ENCODE results near the gene ADK. TPM values are rescaled to one million over a fixed set of nuclear protein-coding genes. Genes with fewer than 3 reads are reported as not detected.
"Not testable (repeated sequence)": the region's sequence is repeated elsewhere in the genome, so short reads cannot be mapped to it uniquely, and the experiment has no call there.

Gene ADK
- total RNA-seq, 1 donor from 2014 or later = 26.2 TPM

DNA sequence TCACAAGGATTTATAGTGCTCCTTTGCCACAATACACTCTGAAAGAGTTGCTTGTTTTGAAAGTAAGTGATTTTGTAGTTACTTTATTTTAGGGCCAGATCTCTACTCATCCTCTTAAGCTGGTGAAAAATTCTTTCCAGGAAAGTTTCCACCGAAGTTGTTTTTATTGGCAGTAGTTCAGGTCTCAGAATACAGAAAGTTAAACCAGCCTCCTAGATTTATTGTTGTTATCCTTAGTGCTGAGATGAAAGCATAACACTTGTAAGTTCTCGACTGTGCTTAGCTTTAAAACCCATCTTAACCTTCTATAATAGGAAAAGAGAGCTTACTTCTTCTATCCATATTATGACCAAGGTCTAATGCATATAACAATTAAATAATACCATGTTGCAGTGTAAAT lies 5.9 kb upstream of the ADK start:
- H3K4me3 Mint-ChIP-seq = no peak overlapping the region
- peaks cover 26% of the 10 kb centered on the region for H3K4me1 Mint-ChIP-seq
- H3K27ac Mint-ChIP-seq = peak overlapping the region; percentile 96
- no peak for DNase-seq (ENCODE audit: low spot score in 2 of 2, unreplicated experiment in 2 of 2)
- H3K9me3 Mint-ChIP-seq = no peaks in the 10 kb centered on the region
- TF ChIP-seq, protein P1, sequence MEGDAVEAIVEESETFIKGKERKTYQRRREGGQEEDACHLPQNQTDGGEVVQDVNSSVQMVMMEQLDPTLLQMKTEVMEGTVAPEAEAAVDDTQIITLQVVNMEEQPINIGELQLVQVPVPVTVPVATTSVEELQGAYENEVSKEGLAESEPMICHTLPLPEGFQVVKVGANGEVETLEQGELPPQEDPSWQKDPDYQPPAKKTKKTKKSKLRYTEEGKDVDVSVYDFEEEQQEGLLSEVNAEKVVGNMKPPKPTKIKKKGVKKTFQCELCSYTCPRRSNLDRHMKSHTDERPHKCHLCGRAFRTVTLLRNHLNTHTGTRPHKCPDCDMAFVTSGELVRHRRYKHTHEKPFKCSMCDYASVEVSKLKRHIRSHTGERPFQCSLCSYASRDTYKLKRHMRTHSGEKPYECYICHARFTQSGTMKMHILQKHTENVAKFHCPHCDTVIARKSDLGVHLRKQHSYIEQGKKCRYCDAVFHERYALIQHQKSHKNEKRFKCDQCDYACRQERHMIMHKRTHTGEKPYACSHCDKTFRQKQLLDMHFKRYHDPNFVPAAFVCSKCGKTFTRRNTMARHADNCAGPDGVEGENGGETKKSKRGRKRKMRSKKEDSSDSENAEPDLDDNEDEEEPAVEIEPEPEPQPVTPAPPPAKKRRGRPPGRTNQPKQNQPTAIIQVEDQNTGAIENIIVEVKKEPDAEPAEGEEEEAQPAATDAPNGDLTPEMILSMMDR (IDR thresholded peaks at IDR 0.05; ENCODE audit: unreplicated experiment) = no peak
- H3K36me3 Mint-ChIP-seq = peaks cover 10% of the 10 kb centered on the region
- H3K27me3 Mint-ChIP-seq (ENCODE audit: low read depth) = no peaks in the 10 kb centered on the region

DNA sequence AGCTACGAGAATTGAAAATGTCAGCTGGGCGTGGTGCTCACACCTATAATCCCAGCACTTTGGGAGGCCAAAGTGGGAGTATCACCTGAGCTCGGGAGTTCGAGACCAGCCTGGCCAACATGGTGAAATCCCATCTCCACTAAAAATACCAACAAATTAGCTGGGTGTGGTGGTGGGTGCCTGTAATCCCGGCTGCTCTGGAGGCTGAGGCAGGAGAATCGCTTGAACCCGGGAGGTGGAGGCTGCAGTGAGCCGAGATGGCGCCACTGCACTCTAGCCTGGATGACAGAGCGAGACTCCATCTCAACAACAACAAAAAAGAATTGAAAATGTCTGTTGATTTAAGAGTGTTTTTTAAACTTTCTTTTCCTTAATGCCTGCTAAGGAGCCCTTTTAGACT lies 4.0 kb upstream of the ADK start:
- peaks cover 31% of the 10 kb centered on the region for H3K4me1 Mint-ChIP-seq
- H3K27ac Mint-ChIP-seq; H3K9me3 Mint-ChIP-seq; H3K36me3 Mint-ChIP-seq; H3K4me3 Mint-ChIP-seq; DNase-seq (ENCODE audit: low spot score in 2 of 2, unreplicated experiment in 2 of 2); H3K27me3 Mint-ChIP-seq (ENCODE audit: low read depth): not testable (repeated sequence)

DNA sequence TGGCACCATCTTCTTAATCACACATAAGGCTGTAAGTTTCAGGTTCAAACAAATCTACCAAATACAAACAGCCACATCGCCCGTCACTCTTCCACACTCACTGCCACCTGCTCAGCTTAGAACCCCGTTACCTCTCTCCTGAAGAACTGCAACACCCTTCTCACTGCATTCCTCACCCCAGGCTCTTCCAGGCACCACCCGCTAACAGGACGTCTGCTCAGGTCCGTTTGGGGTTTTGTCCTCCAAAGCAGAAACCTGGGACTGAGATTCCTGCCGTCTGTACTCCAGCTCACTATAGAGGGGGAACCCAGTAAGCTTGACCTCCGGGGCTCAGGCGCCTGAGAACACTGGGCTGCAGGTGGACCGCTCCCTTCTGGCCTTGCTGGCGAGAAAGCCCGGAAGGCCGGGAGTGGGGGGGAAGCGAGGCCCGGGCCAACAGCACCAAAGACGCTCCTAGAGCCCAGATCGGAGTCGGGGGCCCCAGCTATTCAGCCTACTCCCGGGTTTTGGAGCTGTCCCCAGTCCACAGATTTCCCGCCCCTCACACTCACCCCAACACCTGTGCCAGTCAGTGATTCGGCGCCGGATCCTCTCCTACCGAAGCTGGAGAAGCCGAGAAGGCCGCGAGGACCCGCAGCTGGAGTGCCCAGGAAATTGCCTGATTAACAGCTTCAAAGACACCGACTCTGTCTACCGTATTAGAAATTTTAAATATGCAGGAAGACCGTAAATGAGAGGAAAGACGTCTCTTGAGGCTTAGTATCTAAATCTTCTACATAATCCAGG lies 624 bp upstream of the ADK start, which contains the start of gene AP3M1:
Gene AP3M1, minus strand, starts transcription at position 625 of the 786 bp plus-strand sequence. CDS start 12,449 bp downstream, outside the sequence.
- Mint-ChIP-seq H3K4me3 (no peak within 1 kb of the TSS), H3K9me3 (no peaks in the 10 kb centered on the region), H3K36me3 (peaks cover 7% of the 10 kb centered on the region), H3K27me3 (ENCODE audit: low read depth) (no peaks in the 10 kb centered on the region), H3K27ac (no peak within 1 kb of the TSS), H3K4me1 (peaks cover 47% of the 10 kb centered on the region)
- peak; percentile 54 to 77 for DNase-seq (ENCODE audit: low spot score in 2 of 2, unreplicated experiment in 2 of 2)
- TF ChIP-seq, protein P1 (IDR thresholded peaks at IDR 0.05; ENCODE audit: unreplicated experiment) = no peak

DNA sequence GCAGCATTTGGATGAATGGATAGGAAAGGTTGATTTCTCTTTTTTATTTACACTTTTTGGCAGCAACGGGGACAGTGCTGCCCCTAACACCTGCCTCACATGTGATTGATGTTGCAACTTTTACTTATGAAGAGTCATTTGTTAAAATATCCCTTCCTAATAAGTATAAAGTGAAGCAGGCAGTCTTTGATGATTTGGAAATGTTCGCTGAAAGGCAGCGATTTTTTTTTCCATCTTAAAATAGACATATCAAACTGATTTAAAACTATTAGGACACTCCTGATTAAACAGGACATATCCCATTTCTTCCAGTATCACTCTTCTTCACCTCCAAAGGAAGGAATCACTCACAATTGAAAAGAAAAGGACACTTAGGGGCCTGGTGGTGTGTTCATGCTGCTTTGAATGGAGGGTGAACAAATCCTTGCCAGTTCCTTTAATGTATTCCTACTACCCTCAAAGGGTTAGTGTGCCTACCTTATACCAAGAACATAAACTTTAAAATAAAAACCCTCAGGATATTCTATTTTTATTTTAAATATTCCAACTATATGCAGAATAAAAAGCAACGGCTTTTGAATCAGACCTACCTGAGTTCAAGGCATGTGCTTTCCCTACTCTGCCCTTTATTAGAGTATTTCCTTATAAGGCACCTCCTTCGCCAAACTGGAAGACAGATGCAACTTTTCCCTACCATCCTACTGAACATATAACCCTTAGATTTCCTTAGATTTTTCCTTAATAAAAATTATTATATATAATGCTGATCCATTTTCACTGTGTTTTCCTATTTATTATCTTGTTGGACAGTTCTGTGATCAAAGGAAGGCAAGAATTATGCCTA lies 1.1 kb downstream of the ADK start:
- Mint-ChIP-seq H3K4me3 (peak overlapping the region; percentile 22), H3K4me1 (peaks cover 45% of the 10 kb centered on the region), H3K9me3 (no peaks in the 10 kb centered on the region), H3K27me3 (ENCODE audit: low read depth) (no peaks in the 10 kb centered on the region), H3K36me3 (peaks cover 5% of the 10 kb centered on the region), H3K27ac (no peak overlapping the region)
- DNase-seq (ENCODE audit: low spot score in 2 of 2, unreplicated experiment in 2 of 2) = no peak
- TF ChIP-seq, protein P1 (IDR thresholded peaks at IDR 0.05; ENCODE audit: unreplicated experiment) = no peak

DNA sequence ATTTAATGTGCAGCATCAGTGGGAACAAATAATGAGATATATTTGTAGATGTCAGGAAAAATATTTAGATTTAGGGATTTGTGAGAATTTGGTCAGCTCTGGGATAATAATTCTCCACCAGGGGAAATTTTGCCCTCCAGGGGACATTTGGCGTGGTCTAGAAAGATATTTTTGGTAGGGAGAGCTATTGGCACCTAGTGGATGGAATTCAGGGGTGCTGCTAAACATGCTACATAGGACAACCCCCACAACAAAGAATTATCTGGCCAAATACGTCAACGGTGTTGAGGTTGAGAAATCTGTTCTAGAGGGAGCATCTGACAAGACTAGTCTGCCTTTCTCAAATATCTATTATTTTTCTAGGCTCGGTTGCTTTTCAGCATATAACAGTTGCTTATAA lies 2.1 kb downstream of the ADK start:
- no peaks in the 10 kb centered on the region for H3K27me3 Mint-ChIP-seq (ENCODE audit: low read depth)
- no peaks in the 10 kb centered on the region for H3K9me3 Mint-ChIP-seq
- TF ChIP-seq, protein P1 (IDR thresholded peaks at IDR 0.05; ENCODE audit: unreplicated experiment) = peak; percentile 69
- H3K36me3 Mint-ChIP-seq = peaks cover 1% of the 10 kb centered on the region
- DNase-seq (ENCODE audit: low spot score in 2 of 2, unreplicated experiment in 2 of 2) = no peak
- H3K4me3 Mint-ChIP-seq = peak overlapping the region; percentile 6
- peaks cover 43% of the 10 kb centered on the region for H3K4me1 Mint-ChIP-seq
- H3K27ac Mint-ChIP-seq = peak overlapping the region; percentile 39

DNA sequence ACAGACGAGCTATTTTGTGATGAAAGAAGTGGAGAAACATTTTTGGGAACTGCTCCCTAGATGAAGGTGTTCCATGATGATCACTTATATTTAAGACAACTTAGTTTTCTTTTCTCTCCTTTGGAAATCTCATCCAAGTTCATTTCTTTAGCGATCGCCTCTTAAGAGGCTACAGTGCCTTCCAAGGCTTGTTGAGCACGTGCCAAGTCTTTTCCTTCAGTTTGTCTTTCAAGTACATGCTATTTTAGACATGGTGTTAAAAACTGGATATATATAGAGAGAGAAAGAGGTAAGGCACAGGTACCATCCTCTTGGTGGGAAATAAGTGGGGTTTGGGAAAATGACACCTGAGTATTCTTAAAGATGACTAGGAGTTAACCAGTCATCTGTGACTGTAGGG lies 2.7 kb downstream of the ADK start:
- Mint-ChIP-seq H3K27me3 (ENCODE audit: low read depth) (no peaks in the 10 kb centered on the region), H3K9me3 (no peaks in the 10 kb centered on the region), H3K4me3 (no peak overlapping the region), H3K27ac (no peak overlapping the region), H3K4me1 (peaks cover 40% of the 10 kb centered on the region), H3K36me3 (no peaks in the 10 kb centered on the region)
- no peak for DNase-seq (ENCODE audit: low spot score in 2 of 2, unreplicated experiment in 2 of 2)
- TF ChIP-seq, protein P1 (IDR thresholded peaks at IDR 0.05; ENCODE audit: unreplicated experiment) = no peak

All from mesothelial cell of epicardium (in vitro differentiated cells).